ENCODE measurements around the gene INAFM2.

DNA sequence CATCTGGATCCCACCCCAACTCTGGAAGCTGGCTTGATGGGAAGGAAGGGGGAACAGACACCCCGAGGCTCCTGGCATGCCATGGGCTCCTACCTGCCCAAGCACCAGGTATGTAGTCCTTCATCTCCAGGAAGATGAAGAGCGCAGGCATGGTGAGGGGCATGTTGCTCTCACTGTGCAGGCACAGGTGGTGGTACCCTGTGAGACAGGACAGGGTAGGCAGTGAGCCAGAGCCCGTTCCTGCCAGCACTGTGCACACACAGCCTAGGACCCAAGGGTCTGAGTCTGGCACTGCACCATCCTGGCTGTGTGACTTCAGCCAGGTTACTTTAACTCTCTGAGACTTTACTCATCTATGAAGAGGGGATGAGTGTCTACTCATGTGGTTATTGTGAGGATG lies 31.2 kb upstream of the INAFM2 start:
- TF ChIP-seq POLR2AphosphoS5 (IDR thresholded peaks at IDR 0.05; ENCODE audit: low read depth, low read length) (no peak), POLR2A (IDR thresholded peaks at IDR 0.05; ENCODE audit: low read depth, low read length) (no peak)
